HG02970 (cell line): ENCODE data around the gene CILP.
"Not testable (repeated sequence)": the region's sequence is repeated elsewhere in the genome, so short reads cannot be mapped to it uniquely, and the experiment has no call there.

Experiments used
- ATAC-seq: cut with Tn5 transposase; IDR thresholded peaks from one replicate; pipeline ENCODE4 v1.9.1; 2021; ENCODE audit warnings: mild to moderate bottlenecking, moderate library complexity, moderate number of reproducible peaks; ENCODE audit not compliant: unreplicated experiment, low FRiP score

The CILP gene

GRCh38 chr15:65210770-65211481 is at the start of gene CILP:
TSS of gene CILP (minus strand) at chr15:65211473. CDS start at chr15:65209755, 1,718 bp downstream.
- ATAC-seq, result no peak

GRCh38 chr15:65260968-65261367 is 49.7 kb upstream of the CILP start:
- ATAC-seq, result no peak

- ATAC-seq, result no peak
These were observed 48.1 kb upstream of the CILP start for GRCh38 chr15:65259367-65259797.

- ATAC-seq, result no peak
These were observed 47.3 kb upstream of the CILP start for GRCh38 chr15:65258375-65259262.

- no peak for ATAC-seq
These were observed 44.3 kb upstream of the CILP start for GRCh38 chr15:65255486-65256140.

GRCh38 chr15:65254758-65255157 is 43.5 kb upstream of the CILP start:
- ATAC-seq, result no peak

GRCh38 chr15:65254356-65254755 is 43.1 kb upstream of the CILP start:
- ATAC-seq, result no peak

GRCh38 chr15:65249641-65250040 is 38.4 kb upstream of the CILP start:
- ATAC-seq, result no peak

GRCh38 chr15:65248511-65249255 is 37.4 kb upstream of the CILP start:
- no peak for ATAC-seq

GRCh38 chr15:65246939-65247338 is 35.7 kb upstream of the CILP start:
- ATAC-seq, result no peak

GRCh38 chr15:65246026-65246714 is 34.9 kb upstream of the CILP start:
- no peak for ATAC-seq

- no peak for ATAC-seq
These were observed 34.0 kb upstream of the CILP start for GRCh38 chr15:65245096-65245856.

GRCh38 chr15:65244638-65245037 is 33.4 kb upstream of the CILP start:
- ATAC-seq, result no peak

GRCh38 chr15:65236443-65236842 is 25.2 kb upstream of the CILP start:
- ATAC-seq, result not testable (repeated sequence)

GRCh38 chr15:65233696-65234095 is 22.4 kb upstream of the CILP start:
- ATAC-seq, result no peak

- ATAC-seq, result no peak
These were observed 21.2 kb upstream of the CILP start for GRCh38 chr15:65232520-65232919.

- ATAC-seq, result no peak
These were observed 20.0 kb upstream of the CILP start for GRCh38 chr15:65231306-65231705.

- ATAC-seq, result not testable (repeated sequence)
These were observed 15.6 kb upstream of the CILP start for GRCh38 chr15:65226901-65227300.

GRCh38 chr15:65226221-65226620 is 14.9 kb upstream of the CILP start:
- ATAC-seq, result no peak
